ENCODE measurements around the gene ELP2. TPM values are rescaled to one million over a fixed set of nuclear protein-coding genes. Genes with fewer than 3 reads are reported as not detected.

The ELP2 gene
- total and polyA plus RNA-seq, 2 of the 8 experiments (the other 6 are each of a cell fraction or from before 2014, with no cell fraction given), result 55.8 to 165 TPM

GRCh38 chr18:36131692-36132483 is 2.2 kb downstream of the ELP2 start:
- H4K91ac ChIP-seq (replicated peaks; ENCODE audit: insufficient read length, low read length), result no peak overlapping the region
- no peak overlapping the region for H2AK5ac ChIP-seq (ENCODE audit: low read depth, low read length)
- H3K9ac ChIP-seq (replicated peaks in 1 of 4; ENCODE audit: extremely low read depth in 1 of 4, low read depth in 3 of 4, low read length in 3 of 4), result no peak overlapping the region; a peak in 1 of 7 replicates
- no peak overlapping the region for H3K27ac ChIP-seq (ENCODE audit: low read depth, low read length)
- H4K8ac ChIP-seq (ENCODE audit: extremely low read depth, insufficient read depth, low read length), result no peak overlapping the region
- H3K4me1 ChIP-seq (replicated peaks in 1 of 4; ENCODE audit: control insufficient read depth in 3 of 4, insufficient read depth in 4 of 4, low read length in 3 of 4), result peaks cover 0 to 6% (median 3%) of the 10 kb centered on the region in 4 experiments; a peak in 3 of 7 replicates
- peaks cover 12% of the 10 kb centered on the region for H3K79me1 ChIP-seq (ENCODE audit: low read depth, low read length)
- FAIRE-seq (no peak), DNase-seq (ENCODE audit: low read depth in 1 of 2, low spot score in 2 of 2) (no peak)
- no peak overlapping the region for H3K23ac ChIP-seq (ENCODE audit: insufficient read length)
- H3K23me2 ChIP-seq (ENCODE audit: low read depth, low read length), result peaks cover 12% of the 10 kb centered on the region
- no peak overlapping the region for H2BK12ac ChIP-seq (ENCODE audit: low read depth, low read length)
- no peak overlapping the region for H4K5ac ChIP-seq (ENCODE audit: insufficient read length, low read depth, low read length)
- H3K4me3 ChIP-seq (ENCODE audit: extremely low read depth in 1 of 4, insufficient read depth in 2 of 4, low read depth in 3 of 4, low read length in 4 of 4), result peak overlapping the region in 3 of 4 experiments; percentile 21 to 96 (median 94); a peak in 3 of 8 replicates
- no peak overlapping the region for H3K4ac ChIP-seq (replicated peaks; ENCODE audit: insufficient read length, low read depth, low read length)
- H3K79me2 ChIP-seq (ENCODE audit: control insufficient read depth in 1 of 2, insufficient read depth in 2 of 2, low read length in 2 of 2), result peaks cover 35 to 82% of the 10 kb centered on the region in 2 experiments
- no peak for TF ChIP-seq BCL11A (IDR thresholded peaks at IDR 0.05; ENCODE audit: low read depth in 2 of 2, low read length in 2 of 2)
- no peak for TF ChIP-seq EGR1 (IDR thresholded peaks at IDR 0.05; ENCODE audit: borderline replicate concordance, low read depth, low read length)
- TF ChIP-seq SAP30 (IDR thresholded peaks at IDR 0.05; ENCODE audit: insufficient read depth, insufficient replicate concordance, low read length), result no peak
- TF ChIP-seq BRCA1 (IDR thresholded peaks at IDR 0.05; ENCODE audit: low read depth, low read length), result no peak
- TF ChIP-seq CHD1 (IDR thresholded peaks at IDR 0.05; ENCODE audit: low read depth, low read length), result no peak
- no peak for TF ChIP-seq HDAC6 (IDR thresholded peaks at IDR 0.05; ENCODE audit: low read depth, low read length)
- TF ChIP-seq CTCF (IDR thresholded peaks at IDR 0.05; ENCODE audit: control extremely low read depth in 1 of 3, insufficient read depth in 1 of 3, low read depth in 1 of 3, low read length in 3 of 3), result no peak
- H2BK5ac ChIP-seq (ENCODE audit: low read depth, low read length), result no peak overlapping the region
- no peak overlapping the region for H2AFZ ChIP-seq (ENCODE audit: low read length)
- H3K36me3 ChIP-seq (ENCODE audit: control insufficient read depth in 2 of 4, insufficient read depth in 4 of 4, low read length in 3 of 4), result peaks cover 0 to 25% (median 2%) of the 10 kb centered on the region in 4 experiments; a peak in 5 of 8 replicates
- no peak overlapping the region for H2BK20ac ChIP-seq (ENCODE audit: low read length)
- ChIA-PET CTCF (ENCODE audit: partially characterized antibody) (interaction anchor here (0.6 to 1.2 kb wide), 2 partner anchors 574 to 816 kb away, joined by 3 read pairs; no protein-coding TSS in a partner anchor), POLR2A (ENCODE audit: partially characterized antibody) (interaction anchor here (0.6 to 2.1 kb wide), 2 partner anchors 24 to 668 kb away, joined by 3 to 7 read pairs; no protein-coding TSS in a partner anchor)
- H3K4me2 ChIP-seq (ENCODE audit: insufficient read depth in 1 of 2, low read depth in 2 of 2, low read length in 2 of 2), result peak overlapping the region; percentile 85 to 100; a peak in 3 of 4 replicates
- no peak overlapping the region for H3K14ac ChIP-seq (ENCODE audit: insufficient read length)
- H3K18ac ChIP-seq (ENCODE audit: extremely low read depth, low read length), result no peak overlapping the region
- H3K27me3 ChIP-seq (replicated peaks in 1 of 4; ENCODE audit: control insufficient read depth in 3 of 4, extremely low read depth in 1 of 4, insufficient read depth in 3 of 4, low read length in 3 of 4), result 0 out of 7 replicates have a peak, but pooled peaks cover 0 to 2% (median 0%) of the 10 kb centered on the region in 4 experiments
- no peak overlapping the region for H2BK120ac ChIP-seq (replicated peaks; ENCODE audit: low read depth, low read length)
- no peak overlapping the region for H2BK15ac ChIP-seq (ENCODE audit: low read length)
- H3K56ac ChIP-seq (replicated peaks; ENCODE audit: insufficient read length, low read depth, low read length), result no peak overlapping the region
- H4K20me1 ChIP-seq (replicated peaks in 1 of 2; ENCODE audit: control insufficient read depth in 1 of 2, insufficient read depth in 2 of 2, low read length in 2 of 2), result peaks cover 16 to 25% of the 10 kb centered on the region in 2 experiments
- 95% methylated on average over 8 of the region's 9 CpGs; no CpG with 5 or more reads in 1 of the 2 experiments for WGBS, 2 experiments (ENCODE audit: extremely low coverage in 1 of 2, insufficient coverage in 1 of 2, insufficient read length in 1 of 2, insufficient replicate concordance in 2 of 2, low coverage in 1 of 2, low lambda C conversion rate in 2 of 2, missing lambda C conversion rate in 1 of 2)
- H3K9me3 ChIP-seq (ENCODE audit: insufficient read depth in 2 of 2, low read depth in 1 of 2, low read length in 1 of 2), result no peaks in the 10 kb centered on the region
